GM19099 (cell line): ENCODE data around the gene LRRFIP1.

ENCODE experiments used
- POLR2A ChIP-seq: IDR thresholded peaks from 3 replicates; pipeline ENCODE4 v1.6.1; 2011; ENCODE audit warnings: low read depth; ENCODE audit not compliant: insufficient read length; ENCODE audit errors: extremely low read depth

LRRFIP1 gene

GRCh38 chr2:237718277-237718634 is 90.9 kb downstream of the LRRFIP1 start:
- TF ChIP-seq POLR2A = no peak

GRCh38 chr2:237720444-237720843 is 93.1 kb downstream of the LRRFIP1 start:
- no peak for TF ChIP-seq POLR2A

GRCh38 chr2:237720957-237721356 is 93.6 kb downstream of the LRRFIP1 start:
- TF ChIP-seq POLR2A = no peak

- no peak for TF ChIP-seq POLR2A
These were observed 94.1 kb downstream of the LRRFIP1 start for GRCh38 chr2:237721458-237721857.

GRCh38 chr2:237722616-237723015 is 95.2 kb downstream of the LRRFIP1 start:
- TF ChIP-seq POLR2A = no peak

GRCh38 chr2:237723023-237723422 is 95.6 kb downstream of the LRRFIP1 start:
- TF ChIP-seq POLR2A = no peak

- no peak for TF ChIP-seq POLR2A
These were observed 96.2 kb downstream of the LRRFIP1 start for GRCh38 chr2:237723602-237724001.

GRCh38 chr2:237724811-237725478 is 97.6 kb downstream of the LRRFIP1 start:
- TF ChIP-seq POLR2A = no peak

- no peak for TF ChIP-seq POLR2A
These were observed 98.3 kb downstream of the LRRFIP1 start for GRCh38 chr2:237725661-237726060.

- TF ChIP-seq POLR2A = no peak
These were observed 99.0 kb downstream of the LRRFIP1 start for GRCh38 chr2:237726401-237726830.

- TF ChIP-seq POLR2A = no peak
These were observed 100.0 kb downstream of the LRRFIP1 start for GRCh38 chr2:237727363-237727762.

GRCh38 chr2:237729681-237730475 is 102.5 kb downstream of the LRRFIP1 start:
- no peak for TF ChIP-seq POLR2A

- no peak for TF ChIP-seq POLR2A
These were observed 104.3 kb downstream of the LRRFIP1 start for GRCh38 chr2:237731663-237732062.

GRCh38 chr2:237732070-237732469 is 104.7 kb downstream of the LRRFIP1 start:
- no peak for TF ChIP-seq POLR2A

- TF ChIP-seq POLR2A = no peak
These were observed 105.5 kb downstream of the LRRFIP1 start for GRCh38 chr2:237732790-237733381.
